Endothelial cell of umbilical vein (primary cell): ENCODE measurements around the gene SWT1.

Experiments
- FOS ChIP-seq: IDR thresholded peaks from 2 replicates; pipeline ENCODE4 v1.6.1; 2011; ENCODE audit warnings: mild to moderate bottlenecking, low read length, moderate library complexity, borderline replicate concordance; ENCODE audit not compliant: insufficient read depth
- MYC ChIP-seq: IDR thresholded peaks from one replicate; pipeline ENCODE4 v1.6.1; 2011; ENCODE audit warnings: mild to moderate bottlenecking, low read depth, low read length
- POLR2A ChIP-seq: IDR thresholded peaks from 2 replicates; pipeline ENCODE4 v1.6.1; 2012; ENCODE audit warnings: low read depth, mild to moderate bottlenecking, control low read depth, low read length
- TF ChIP-seq, protein P1 (sequence below), 2 donors: IDR thresholded peaks; 1 replicate in 1 of 2; 2 replicates in 1 of 2; pipeline ENCODE4 v1.5.1; 2011; ENCODE audit warnings: low read length in 2 of 2, mild to moderate bottlenecking in 2 of 2, moderate library complexity in 2 of 2, control low read depth in 1 of 2, inconsistent platforms in 1 of 2, low read depth in 1 of 2; ENCODE audit not compliant: insufficient read depth in 1 of 2; ENCODE audit errors: extremely low read depth in 1 of 2
- TF ChIP-seq, protein P2 (sequence below): IDR thresholded peaks from 2 replicates; pipeline ENCODE4 v1.6.1; 2011; ENCODE audit not compliant: insufficient read depth, insufficient read length

DNA sequence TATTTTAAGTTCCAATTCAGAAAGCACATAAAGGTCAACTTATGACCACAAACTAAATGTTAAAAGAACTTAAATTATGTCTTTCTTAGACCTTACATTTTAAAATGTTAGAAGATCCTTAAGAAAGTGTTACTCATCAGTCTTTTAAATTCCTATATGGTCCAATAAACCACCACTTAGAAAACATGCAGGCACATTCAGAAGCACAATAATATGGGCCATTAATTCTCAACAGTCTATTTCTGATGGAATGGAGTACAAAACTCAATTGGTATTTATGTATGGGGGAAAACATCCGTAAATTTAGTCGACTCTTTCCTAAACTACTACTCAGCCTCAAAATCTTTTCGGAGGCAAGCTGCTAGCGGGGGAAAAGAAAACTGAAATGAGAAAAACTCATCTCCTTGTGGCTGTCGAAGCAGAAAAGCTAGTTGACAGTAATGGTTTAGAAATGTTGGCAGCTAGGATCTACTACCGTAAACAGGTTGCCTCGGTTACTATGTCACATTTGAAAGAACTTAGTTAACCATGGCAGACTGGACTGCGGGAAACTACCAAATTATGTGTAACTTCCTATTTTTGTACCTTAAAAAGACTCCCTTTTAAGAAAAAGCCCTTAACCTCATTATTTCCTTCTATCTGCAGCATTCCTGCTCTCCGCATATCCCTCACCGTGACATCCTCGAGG lies 1.2 kb upstream of the SWT1 start:
- TF ChIP-seq POLR2A (no peak), FOS (no peak), MYC (no peak)
- TF ChIP-seq, protein P1, sequence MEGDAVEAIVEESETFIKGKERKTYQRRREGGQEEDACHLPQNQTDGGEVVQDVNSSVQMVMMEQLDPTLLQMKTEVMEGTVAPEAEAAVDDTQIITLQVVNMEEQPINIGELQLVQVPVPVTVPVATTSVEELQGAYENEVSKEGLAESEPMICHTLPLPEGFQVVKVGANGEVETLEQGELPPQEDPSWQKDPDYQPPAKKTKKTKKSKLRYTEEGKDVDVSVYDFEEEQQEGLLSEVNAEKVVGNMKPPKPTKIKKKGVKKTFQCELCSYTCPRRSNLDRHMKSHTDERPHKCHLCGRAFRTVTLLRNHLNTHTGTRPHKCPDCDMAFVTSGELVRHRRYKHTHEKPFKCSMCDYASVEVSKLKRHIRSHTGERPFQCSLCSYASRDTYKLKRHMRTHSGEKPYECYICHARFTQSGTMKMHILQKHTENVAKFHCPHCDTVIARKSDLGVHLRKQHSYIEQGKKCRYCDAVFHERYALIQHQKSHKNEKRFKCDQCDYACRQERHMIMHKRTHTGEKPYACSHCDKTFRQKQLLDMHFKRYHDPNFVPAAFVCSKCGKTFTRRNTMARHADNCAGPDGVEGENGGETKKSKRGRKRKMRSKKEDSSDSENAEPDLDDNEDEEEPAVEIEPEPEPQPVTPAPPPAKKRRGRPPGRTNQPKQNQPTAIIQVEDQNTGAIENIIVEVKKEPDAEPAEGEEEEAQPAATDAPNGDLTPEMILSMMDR (IDR thresholded peaks at IDR 0.05; ENCODE audit: extremely low read depth in 1 of 2, insufficient read depth in 1 of 2, low read depth in 1 of 2, low read length in 2 of 2): no peak
- TF ChIP-seq, protein P2, sequence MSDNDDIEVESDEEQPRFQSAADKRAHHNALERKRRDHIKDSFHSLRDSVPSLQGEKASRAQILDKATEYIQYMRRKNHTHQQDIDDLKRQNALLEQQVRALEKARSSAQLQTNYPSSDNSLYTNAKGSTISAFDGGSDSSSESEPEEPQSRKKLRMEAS: no peak
